ENCODE results near the gene POLD2.

POLD2 gene

GRCh38 chr7:44152971-44153947 is 29.9 kb upstream of the POLD2 start:
- DNase-seq, result no peak

GRCh38 chr7:44151956-44152355 is 28.6 kb upstream of the POLD2 start:
- no peak for DNase-seq

- DNase-seq, result no peak
These were observed 27.9 kb upstream of the POLD2 start for GRCh38 chr7:44150966-44151941.

- DNase-seq, result no peak
These were observed 27.1 kb upstream of the POLD2 start for GRCh38 chr7:44150466-44150832.

- DNase-seq, result no peak
These were observed 26.5 kb upstream of the POLD2 start for GRCh38 chr7:44149571-44150465.

- DNase-seq, result no peak
These were observed 25.7 kb upstream of the POLD2 start for GRCh38 chr7:44148961-44149536.

GRCh38 chr7:44148166-44148565 is 24.8 kb upstream of the POLD2 start:
- no peak for DNase-seq

- DNase-seq, result no peak
These were observed 24.0 kb upstream of the POLD2 start for GRCh38 chr7:44147026-44147991.

- no peak for DNase-seq
These were observed 22.9 kb upstream of the POLD2 start for GRCh38 chr7:44145969-44146911.

- DNase-seq, result no peak
These were observed 22.2 kb upstream of the POLD2 start for GRCh38 chr7:44145479-44145968.

- no peak for DNase-seq
These were observed 21.7 kb upstream of the POLD2 start for GRCh38 chr7:44144968-44145478.

- DNase-seq, result no peak
These were observed 21.1 kb upstream of the POLD2 start for GRCh38 chr7:44144426-44144967.

- DNase-seq, result no peak
These were observed 20.4 kb upstream of the POLD2 start for GRCh38 chr7:44143646-44144250.

GRCh38 chr7:44142028-44142427 is 18.7 kb upstream of the POLD2 start:
- no peak for DNase-seq

GRCh38 chr7:44141221-44141850 is 18.0 kb upstream of the POLD2 start, which contains the start of gene MYL7:
TSS of gene MYL7 (minus strand) at chr7:44141332. CDS start at chr7:44141305, 27 bp downstream.
- DNase-seq, result no peak

GRCh38 chr7:44140341-44140740 is 17.0 kb upstream of the POLD2 start:
- DNase-seq, result no peak

GRCh38 chr7:44139311-44140010 is 16.1 kb upstream of the POLD2 start:
- DNase-seq, result no peak
